ENCODE measurements around the gene FOXP1.

GRCh38 chr3:71166339-71167240 is 416.9 kb downstream of the FOXP1 start:
- TF ChIP-seq EZH2phosphoT487 (IDR thresholded peaks at IDR 0.05; ENCODE audit: low read depth, severe bottlenecking, unreplicated experiment) (no peak), CTCF (IDR thresholded peaks at IDR 0.05; ENCODE audit: poor library complexity) (no peak)
